Endothelial cell of umbilical vein (primary cell): ENCODE data around the gene RASL10A.

Source experiments
- CTCF ChIP-seq, 2 donors: IDR thresholded peaks; 1 replicate in 1 of 2; 2 replicates in 1 of 2; pipeline ENCODE4 v1.5.1; 2011; ENCODE audit warnings: low read length in 2 of 2, mild to moderate bottlenecking in 2 of 2, moderate library complexity in 2 of 2, control low read depth in 1 of 2, inconsistent platforms in 1 of 2, low read depth in 1 of 2; ENCODE audit not compliant: insufficient read depth in 1 of 2; ENCODE audit errors: extremely low read depth in 1 of 2
- EZH2 ChIP-seq: IDR thresholded peaks from 2 replicates; pipeline ENCODE4 v1.6.1; 2012; ENCODE audit warnings: borderline replicate concordance, low read depth, mild to moderate bottlenecking, moderate library complexity, low read length, inconsistent platforms; ENCODE audit not compliant: severe bottlenecking
- MAX ChIP-seq: IDR thresholded peaks from 2 replicates; pipeline ENCODE4 v1.6.1; 2011; ENCODE audit not compliant: insufficient read depth, insufficient read length
- POLR2AphosphoS5 ChIP-seq: IDR thresholded peaks from 2 replicates; pipeline ENCODE4 v1.6.1; 2012; ENCODE audit warnings: low read depth, mild to moderate bottlenecking, control low read depth, low read length, moderate library complexity; ENCODE audit not compliant: insufficient read depth

- no peak for TF ChIP-seq CTCF (IDR thresholded peaks at IDR 0.05; ENCODE audit: extremely low read depth in 1 of 2, insufficient read depth in 1 of 2, low read depth in 1 of 2, low read length in 2 of 2)
- TF ChIP-seq EZH2: no peak
- TF ChIP-seq MAX: no peak
- no peak for TF ChIP-seq POLR2AphosphoS5
Measured at GRCh38 chr22:29266564-29267461, 48.7 kb downstream of the RASL10A start.
